Measurements from ENCODE around the gene ATXN10.

- no peak for TF ChIP-seq CTCF (conservative IDR thresholded peaks at IDR 0.05)
- TF ChIP-seq ZFX (IDR thresholded peaks at IDR 0.05): no peak
These were observed 10.4 kb downstream of the ATXN10 start for GRCh38 chr22:45682064-45682463.
